GOT3 (cell line): Measurements from ENCODE around the gene SLC9C2.
"Not testable (repeated sequence)": the region's sequence is repeated elsewhere in the genome, so short reads cannot be mapped to it uniquely, and the experiment has no call there.

Source experiments
- DNase-seq: peaks from one replicate; lab custom pipeline; 2025; ENCODE audit warnings: mixed read lengths; lab: John Stamatoyannopoulos, UW

SLC9C2 gene

DNA sequence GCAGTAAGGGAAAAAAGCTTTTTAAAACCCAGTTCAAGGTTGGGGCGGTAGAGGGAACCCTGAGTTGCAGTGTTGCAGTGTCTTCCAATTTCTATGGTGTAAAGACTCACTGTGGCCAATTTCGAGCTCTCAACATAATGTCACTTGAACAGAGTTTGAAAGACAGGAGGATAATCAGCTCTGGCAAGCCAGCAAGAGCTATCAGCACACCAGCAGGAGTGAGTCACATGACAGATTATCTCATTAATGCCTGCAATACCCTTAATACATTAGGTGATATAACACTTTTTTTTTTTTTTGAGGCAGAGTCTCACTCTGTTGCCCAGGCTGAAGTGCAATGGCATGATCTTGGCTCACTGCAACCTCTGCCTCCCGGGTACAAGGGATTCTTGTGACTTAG is 22.8 kb downstream of the SLC9C2 start:
- DNase-seq = no peak

DNA sequence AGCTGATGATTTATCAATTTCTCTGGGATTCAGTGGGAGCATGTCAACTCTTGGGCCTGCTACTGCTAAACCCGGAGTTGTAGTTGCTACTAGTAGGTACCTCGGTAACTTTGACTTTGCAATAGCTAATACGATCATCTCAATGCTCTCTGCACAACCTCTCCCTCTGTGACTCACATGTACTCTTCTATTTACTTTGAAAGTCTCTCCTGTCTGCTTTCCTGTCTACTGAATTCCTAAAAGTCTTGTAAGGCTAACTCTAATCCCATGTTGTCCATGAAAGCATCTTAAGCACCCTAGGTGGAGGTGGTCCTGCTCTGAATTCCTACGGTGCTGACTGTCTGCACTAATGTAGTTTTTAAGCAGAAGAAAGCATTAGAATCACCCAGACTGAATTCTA is 29.3 kb downstream of the SLC9C2 start:
- DNase-seq = no peak

DNA sequence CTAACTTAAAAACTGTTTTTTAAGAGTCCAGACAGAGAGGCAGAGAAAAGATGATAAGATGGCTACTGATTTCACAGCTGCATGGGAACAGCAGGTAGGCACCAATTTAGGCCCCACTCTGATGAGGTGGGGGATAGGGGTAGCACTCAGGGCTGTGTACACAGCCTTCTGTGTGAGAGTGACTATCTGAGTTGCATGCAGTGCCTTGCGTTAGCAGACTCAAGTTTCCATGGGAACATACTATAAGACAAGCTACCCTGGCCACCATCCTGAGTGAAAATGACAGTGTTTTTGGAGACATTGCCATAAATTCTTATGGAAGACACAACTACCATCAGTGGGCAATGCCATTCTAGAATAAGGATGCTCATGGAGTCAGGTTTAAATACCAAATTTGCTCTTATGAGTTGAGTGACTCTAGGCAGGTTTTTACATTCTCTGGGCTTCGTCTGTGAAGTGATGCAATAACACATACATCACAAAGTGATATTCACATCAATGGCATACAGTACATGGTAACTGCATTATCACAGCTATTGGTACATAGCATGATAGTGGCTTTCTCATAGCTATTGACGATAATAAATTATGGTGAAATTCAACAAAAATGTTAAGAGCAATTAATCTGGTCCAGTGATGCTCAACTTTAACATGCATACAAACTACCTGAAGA is 30.5 kb downstream of the SLC9C2 start:
- DNase-seq = no peak

DNA sequence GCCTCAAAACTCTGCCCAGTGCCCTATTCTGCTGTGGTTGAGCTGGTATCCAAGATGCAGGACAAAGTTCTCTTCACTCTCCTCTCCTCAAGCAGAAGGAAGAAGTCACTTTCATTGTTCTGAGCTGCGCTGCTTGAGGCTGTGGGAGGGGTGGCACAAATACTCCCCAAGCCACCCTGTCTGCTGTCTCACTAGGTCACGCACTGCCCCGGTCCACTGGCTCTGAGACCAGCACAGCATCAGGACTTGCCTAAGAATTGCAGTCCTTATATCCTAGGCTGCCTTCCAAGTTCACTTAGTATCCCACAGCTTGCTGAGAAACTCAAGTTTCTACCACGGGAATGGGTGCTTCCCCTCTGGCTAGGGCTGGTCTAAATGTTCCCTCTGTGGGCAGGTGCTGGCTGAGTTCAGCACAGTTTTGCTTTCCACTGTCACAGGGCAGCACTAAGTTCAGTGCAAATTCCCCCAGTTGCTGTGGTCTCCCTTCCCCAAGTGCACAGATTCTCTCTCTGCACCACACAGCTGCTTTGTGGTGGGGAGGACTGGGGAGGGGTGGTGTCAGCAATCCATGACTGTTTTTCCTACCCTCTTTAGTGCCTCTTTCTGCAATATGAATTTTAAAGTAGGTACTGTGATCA is 32.4 kb downstream of the SLC9C2 start:
- no peak for DNase-seq

DNA sequence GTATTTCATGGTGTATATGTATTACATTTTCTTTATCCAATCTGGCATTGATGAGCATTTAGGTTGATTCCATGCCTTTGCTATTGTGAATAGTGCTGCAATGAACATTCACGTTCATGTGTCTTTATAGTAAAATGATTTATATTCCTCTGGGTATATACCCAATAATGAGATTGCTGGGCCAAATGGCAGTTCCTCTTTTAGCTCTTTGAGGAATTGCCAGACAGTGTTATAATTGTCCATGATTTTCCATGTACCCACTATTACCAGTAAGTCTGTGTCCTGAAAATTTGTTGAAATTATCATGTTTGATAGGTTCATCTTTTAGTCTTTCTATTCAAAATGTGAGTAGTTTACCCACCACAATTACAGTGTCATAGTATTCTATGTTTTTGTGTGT is 34.4 kb downstream of the SLC9C2 start:
- DNase-seq = no peak

DNA sequence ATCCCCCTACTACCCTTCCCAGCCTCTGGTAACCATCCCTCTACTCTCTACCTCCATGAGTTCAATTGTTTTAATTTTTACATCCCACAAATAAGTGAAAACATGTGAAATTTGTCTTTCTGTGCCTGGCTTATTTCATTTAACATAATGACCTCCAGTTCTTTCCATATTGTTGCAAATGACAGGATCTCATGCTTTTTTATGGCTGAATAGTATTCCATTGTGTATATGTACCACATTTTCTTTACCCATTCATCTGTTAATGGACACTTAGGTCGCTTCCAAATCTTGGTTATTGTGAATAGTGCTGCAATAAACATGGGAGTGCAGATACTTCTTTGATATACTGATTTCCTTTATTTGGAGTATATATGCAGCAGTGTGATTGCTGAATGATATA is 39.0 kb downstream of the SLC9C2 start:
- DNase-seq = not testable (repeated sequence)

DNA sequence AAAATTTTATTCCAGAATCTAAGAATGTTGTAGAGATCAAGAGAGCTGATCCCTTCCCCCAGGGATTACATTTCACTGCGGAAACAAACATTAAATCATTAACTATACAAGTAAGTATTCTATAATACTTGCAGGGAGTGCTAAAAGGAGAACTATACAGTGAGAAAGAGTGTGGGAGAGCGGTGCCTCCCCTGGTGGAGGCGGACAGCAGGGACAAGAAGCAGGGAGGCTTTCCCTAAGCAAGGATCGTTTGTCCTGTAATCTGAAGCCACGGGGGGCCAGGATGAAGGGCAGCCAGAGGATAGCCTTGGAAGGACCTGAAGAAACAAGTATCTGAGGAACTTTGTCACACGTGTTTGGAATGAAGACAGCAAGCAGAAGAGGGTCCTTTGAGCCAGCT is 40.1 kb downstream of the SLC9C2 start:
- DNase-seq = no peak

DNA sequence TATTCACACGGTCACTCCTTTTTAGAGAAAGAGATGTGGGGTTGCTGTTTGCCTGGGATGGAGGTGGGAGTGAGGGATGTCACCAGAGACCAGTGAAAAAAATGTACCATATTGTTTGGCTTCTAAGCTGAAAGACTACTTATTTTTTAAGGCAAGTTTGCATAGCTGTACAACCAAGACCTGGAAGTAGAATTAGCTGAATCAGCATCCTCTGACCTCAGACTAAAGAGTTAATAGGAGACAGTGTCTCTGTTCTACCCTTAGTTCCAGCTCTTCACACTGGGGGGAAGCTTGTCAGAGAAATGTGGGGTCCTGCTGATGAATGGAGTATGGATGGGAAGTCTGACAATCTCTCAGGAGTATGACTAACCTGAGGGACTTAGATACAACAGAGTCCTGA is 41.6 kb downstream of the SLC9C2 start:
- no peak for DNase-seq

DNA sequence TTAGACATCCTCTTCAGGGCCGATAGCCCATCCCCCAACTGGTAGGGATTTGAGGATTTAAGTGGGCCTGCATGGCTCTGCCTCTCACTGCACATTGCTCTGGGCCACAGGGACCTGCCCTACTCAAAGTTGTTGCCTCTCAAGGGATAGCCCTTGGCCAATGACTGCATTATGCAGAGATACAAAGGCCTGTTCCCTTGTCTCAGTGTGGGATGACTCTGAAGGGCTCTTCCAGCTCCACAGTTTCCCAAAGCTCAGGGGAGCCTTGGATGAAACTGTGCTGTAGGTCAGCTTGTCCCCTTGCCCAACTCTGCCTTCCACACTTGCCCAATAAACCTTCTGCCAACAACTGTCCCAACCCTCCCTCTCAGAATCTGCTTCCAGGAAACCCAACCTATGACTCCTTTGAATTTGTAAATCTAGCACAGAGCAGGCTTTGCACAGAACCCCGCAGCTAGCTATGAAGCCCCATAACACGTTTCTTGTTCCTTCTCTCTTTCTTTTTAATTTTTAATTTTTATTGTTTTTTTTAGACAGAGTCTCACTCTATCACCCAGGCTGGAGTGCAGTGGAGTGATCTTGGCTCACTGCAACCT is 42.5 kb downstream of the SLC9C2 start:
- DNase-seq = no peak

DNA sequence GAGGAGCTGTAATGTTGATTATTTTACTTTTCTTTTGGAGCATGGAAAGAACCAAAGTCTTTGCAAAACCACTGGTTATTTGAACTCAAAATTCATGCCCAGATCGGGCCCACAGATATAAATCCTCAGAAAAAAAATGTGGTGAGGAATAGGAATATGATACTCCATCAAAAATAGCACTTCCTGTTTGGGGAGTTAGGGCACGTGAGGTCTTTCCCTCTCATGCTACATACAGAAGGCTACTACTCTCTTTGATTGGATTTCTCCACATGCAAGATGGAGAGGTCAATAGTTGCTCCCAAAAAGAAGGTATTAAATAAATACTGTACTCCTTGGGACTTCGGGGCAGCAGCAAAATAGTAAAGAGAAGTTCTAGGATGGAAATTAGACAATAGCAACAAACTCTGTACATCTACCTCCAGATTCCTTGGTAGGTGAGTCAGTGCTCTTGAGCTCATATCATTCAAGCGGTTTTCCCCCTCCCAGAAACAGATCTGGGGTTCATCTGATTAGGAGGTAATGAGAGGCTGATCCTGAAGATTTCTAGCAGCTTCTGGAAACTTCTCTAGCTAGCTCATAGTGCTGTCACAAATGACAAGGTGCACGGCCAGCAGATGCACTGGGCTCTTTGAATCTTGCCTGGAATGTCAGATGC is 47.1 kb downstream of the SLC9C2 start:
- no peak for DNase-seq

DNA sequence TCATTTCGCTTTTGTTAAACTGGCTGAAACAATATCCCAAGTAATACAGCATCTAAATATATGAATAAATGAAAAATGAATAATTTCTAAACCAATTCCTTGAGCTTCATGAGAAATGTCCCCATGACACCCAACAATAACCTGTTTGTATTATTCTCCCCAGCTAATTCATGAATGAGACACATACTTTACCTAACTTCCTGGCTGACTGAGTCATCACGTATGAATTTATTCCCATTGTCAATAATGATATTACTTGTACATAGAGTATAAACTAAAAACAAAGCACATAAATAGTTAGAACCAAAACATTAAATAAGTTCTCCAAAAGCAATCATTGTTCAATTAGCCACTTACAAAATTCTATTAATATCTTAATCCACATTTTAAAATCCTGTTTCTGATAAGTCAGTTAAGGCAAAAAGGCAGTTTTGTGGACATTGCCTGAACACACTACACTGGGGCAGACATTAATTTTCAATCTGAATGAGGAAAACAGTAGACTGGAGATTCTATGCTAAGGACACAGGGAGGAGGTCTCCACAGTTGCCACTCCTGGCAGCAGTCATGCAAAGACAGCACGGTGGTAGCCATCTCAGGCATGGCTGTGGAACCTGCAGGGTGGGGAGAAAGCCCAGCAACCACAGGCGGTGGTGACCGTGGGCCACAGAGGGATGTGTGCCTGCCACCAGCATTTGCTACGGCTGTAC is 48.2 kb downstream of the SLC9C2 start:
- no peak for DNase-seq

DNA sequence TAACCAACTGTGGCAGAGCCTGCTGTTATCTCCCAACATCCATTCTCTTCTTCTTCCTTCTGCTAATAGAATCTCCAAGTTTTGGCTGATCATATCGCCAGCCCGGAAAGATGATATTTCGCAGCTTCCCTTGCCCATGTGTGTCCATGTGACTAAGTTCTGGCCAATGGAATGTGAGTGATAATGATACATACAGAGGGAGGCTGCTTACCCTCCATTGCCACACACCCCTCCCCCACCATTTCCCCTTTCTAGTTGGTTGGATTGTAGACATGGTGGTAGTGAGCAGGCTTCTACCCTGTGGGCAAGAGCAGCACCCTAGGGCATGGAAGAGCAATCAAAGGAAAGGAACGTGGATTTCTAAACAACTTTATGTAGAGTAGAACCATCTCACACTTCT is 48.8 kb downstream of the SLC9C2 start:
- no peak for DNase-seq

DNA sequence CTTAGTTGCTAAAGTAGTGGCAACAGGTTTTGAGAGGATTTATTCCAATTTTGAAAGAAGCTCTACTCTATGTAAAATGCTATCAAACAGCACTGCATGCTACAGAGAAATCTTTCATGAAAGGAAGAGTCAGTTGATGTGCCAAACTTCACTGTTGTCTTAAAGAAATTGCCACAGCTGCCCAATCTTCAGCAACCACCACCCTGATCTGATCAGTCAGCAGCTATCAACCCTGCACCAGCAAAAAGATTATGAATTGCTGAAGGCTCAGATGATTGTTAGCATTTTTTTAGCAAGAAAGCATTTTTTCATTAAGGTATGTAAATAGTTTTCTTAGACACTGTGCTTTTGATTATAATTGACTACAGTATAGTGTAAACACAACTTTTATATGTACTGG is 49.6 kb downstream of the SLC9C2 start:
- DNase-seq = no peak

DNA sequence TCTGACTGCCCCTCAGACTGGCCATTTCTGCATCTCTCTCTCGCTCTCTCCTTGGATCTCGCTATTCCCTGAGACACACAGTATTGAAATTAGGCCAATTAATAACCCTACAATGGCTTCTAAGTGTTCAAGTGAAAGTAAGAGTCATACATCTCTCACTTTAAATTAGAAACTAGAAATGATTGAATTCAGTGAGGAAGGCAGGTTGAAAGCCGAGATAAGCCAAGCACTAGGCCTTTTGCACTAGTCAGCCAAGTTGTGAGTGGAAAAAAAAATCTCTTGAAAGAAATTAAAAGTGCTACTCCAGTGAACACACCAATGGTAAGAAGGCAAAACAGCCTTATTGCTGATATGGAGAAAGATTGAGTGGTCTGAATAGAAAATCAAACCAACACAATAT is 51.2 kb downstream of the SLC9C2 start:
- no peak for DNase-seq

DNA sequence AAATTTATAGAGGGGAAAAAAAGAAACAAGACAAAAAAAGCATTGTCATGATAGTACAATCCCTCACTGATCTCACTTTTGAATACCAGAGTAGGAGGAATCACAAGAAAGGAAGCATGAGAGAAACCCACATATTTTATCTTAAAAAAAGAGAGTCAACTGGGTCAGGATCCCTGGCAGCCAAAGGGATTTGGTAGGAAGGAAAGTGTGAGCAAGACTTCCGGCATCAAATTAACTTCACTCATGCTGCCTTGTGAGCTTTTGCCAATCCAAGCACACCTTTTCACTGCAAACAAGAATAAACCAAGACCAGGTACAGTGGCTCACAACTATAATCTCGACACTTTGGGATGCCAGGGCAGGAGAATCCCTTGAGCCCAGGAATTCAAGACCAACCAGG is 53.1 kb downstream of the SLC9C2 start:
- DNase-seq = no peak

DNA sequence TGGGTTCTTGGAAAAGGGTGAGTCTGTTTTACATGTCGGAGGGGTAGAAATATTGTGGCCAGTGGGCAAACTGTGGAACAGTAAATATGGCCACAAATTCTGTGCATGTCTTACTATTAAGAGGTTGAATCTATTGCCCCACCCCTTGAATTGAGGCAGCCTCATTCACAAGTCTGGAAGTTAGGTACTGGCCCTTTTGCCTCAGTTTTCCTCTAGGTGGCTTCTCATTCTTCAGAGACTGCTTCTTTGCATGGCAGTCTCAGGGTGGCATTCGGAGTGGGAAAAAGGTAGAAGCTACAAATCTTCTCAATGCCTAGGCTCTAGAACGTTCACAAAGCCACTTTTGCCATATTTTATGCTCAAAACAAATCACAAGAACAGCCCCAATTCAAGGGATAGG is 57.2 kb downstream of the SLC9C2 start:
- DNase-seq = no peak

DNA sequence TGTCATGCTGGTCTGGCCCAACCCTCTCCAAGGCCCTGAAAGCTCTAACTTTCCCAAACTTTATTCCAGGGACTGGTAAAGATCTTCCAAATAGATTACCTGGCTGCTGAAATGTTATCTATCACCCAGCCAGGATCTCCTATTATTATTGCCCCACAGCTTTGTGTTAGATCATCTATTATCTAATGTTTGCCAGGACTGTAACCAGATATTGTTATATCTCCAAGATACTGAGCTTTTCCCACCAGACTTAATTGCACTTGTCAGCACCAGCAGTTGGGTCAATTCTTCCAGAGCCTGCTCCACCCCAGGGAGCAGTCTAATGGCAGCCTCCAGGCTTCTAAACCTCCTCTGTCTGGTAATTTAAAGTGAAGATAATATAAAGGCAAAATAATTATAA is 66.6 kb downstream of the SLC9C2 start:
- no peak for DNase-seq

DNA sequence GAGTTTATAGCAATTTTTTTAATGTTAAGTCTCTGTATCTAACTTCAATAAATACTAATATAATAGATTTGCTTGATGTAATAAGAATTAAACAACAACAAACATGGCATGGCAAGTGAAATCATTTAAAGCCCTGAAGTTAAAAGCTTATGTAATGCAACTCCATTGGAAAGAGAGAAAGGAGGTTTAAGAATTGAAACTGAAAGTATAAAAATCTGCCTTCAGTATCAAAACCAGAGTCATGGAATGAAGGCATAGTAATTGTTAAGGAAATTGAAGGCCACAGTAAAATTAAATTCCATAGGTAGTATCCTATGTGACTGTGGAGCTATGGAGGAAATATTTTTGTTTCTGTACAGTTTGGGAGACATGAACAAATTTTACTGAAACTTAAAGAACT is 70.6 kb downstream of the SLC9C2 start:
- DNase-seq = no peak

DNA sequence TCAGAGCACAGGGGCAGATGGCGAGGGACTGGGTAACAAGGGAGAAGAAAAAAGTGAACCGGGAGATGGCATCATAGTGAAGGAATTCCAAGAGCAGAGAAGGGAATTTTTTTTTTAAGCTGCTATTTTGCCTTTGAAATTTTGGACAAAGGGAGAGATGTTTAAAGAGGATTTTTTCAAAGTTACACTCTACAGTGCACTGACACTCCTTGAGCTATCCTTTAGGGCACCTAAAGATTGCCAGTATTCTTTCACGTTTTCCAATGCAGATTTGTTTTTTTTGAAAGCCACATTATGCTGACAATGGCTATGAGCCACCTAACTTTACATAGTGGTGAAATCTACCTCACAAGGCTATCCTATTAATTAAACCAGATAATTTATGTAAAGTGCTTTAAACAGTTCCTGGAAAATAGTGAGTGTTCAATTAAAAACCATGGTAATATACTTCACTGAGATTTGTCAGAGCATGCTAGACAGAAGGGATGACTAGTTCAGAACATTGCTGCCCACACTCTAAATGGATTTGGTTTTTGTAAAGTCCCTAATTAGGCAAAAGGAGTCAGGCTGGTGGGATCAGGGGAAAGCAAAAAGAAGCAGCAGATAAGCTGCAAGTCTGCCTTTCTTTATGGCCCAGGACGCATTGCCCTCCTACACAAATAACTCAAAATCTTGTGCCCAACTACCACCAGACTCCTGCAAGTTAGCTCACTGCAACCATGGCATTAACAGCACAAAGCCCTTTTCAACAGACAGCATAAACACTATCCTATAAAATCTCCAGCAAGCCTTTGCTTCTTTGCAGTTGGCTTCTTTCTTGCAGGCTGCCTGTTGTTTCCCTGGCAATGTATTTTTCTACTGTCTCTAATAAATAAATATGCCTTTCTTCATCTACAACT is 71.8 kb downstream of the SLC9C2 start:
- no peak for DNase-seq

DNA sequence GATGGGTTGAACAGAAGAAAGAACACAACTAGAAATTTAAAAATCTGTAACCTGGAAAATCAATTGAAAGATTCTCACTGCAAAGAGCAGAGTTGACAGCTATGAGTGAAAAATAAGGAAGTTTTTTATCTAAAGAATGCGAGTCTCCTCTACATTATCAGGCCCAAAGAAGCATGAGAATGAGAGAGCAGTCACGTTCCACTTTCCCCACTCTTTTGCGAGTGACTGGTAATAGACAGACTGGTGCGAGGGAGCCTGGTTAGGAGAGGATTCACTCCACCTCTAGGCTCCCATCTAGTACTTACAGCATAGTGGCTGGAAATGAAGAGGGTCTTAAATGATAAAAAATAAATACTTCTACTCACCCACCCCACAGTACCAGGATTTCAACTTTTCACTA is 73.8 kb downstream of the SLC9C2 start:
- no peak for DNase-seq

DNA sequence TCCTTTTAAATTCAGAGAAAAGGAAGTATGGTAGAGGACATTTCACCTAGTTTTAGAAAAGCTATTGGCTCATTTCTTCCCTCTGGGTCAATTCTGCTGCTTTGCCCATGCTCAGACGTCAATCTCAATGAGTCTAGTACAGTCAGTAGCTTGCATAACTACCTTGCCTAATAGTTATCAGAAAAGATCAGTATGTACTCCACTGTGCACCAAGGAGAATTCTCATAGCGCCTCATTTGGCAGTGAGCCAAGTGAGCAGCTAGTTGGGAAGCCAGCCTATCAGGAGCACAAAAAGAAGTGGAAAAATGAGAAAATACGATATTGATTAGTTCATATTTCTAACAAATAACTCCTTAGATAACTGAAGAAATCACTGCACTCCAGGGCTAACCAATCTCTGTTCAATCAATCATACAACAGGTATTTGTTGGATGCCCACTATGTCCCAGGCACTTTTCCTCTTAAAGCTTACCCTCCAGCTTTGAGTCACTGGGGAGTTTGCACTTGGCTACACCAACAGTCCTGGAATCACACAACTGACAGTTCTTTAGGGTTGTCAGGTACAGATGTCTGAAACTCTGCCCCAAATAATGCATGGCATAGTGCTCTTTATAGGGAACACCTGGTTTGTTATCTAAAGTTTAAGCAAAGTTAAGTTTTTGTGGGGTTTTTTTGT is 75.6 kb downstream of the SLC9C2 start:
- DNase-seq = no peak
